ENCODE results near the gene TTC23.
"Not testable (repeated sequence)": the region's sequence is repeated elsewhere in the genome, so short reads cannot be mapped to it uniquely, and the experiment has no call there.

Gene TTC23

DNA sequence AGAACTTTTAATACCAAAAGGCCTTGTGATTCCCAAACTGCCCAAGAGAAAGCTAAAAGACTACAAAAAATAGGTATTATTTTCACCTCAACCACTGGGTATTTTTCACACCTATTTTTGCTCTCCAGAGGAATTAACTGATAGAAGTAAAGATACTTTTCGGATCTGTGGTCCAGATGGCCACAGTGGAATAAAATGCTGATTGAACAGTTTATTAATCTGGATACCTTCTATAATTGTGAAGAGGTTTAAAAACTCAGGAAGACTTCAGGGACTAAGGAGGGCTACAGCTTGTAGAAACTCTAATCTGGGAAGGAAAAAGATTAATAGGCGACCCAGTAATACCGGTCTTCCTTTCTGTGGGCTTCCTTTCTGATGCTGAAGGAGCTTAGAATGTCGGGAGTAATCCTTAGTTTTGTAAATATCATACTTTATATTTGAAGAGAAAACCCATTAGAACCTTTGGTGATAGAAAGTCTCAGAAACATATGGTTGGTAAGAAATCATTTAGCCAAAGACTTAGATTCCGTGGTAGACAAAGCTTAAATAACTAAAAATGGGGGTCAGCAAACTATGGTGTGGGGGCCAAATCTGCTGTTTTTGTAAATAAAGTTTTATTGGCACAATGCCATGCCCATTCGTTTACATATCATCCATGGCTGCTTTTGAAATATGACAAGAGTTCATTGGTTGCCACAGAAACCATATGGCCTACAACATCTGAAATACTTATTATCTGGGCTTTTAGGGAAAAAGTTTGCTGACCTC, 47.8 kb downstream of the TTC23 start:
- DNase-seq (ENCODE audit: low read depth): no peak
- TF ChIP-seq, protein P1, sequence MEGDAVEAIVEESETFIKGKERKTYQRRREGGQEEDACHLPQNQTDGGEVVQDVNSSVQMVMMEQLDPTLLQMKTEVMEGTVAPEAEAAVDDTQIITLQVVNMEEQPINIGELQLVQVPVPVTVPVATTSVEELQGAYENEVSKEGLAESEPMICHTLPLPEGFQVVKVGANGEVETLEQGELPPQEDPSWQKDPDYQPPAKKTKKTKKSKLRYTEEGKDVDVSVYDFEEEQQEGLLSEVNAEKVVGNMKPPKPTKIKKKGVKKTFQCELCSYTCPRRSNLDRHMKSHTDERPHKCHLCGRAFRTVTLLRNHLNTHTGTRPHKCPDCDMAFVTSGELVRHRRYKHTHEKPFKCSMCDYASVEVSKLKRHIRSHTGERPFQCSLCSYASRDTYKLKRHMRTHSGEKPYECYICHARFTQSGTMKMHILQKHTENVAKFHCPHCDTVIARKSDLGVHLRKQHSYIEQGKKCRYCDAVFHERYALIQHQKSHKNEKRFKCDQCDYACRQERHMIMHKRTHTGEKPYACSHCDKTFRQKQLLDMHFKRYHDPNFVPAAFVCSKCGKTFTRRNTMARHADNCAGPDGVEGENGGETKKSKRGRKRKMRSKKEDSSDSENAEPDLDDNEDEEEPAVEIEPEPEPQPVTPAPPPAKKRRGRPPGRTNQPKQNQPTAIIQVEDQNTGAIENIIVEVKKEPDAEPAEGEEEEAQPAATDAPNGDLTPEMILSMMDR (conservative IDR thresholded peaks at IDR 0.05; ENCODE audit: low read depth, low read length): no peak
- H3K4me3 ChIP-seq (ENCODE audit: low read length): no peak overlapping the region

DNA sequence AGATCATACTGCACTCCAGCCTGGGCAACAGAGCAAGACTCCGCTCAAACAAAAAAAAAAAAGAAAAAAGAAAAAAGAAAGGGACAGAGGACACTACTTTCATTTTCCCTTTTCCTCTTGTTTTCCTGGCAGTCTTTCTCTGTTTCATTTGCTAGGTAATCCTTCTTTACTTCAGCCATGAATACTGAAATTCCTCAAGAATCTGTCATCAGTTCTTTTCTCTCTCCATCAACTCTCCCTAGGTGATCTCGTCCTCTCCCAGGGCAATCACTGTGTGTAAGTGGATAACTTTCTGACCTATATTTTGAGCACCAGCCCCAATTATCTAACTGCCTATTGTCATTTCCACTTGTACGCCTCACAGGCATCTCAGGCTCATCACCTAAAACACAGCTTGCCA, 51.5 kb downstream of the TTC23 start:
- DNase-seq (ENCODE audit: low read depth): no peak
- H3K4me3 ChIP-seq (ENCODE audit: low read length): no peak overlapping the region
- TF ChIP-seq, protein P1 (conservative IDR thresholded peaks at IDR 0.05; ENCODE audit: low read depth, low read length): no peak

DNA sequence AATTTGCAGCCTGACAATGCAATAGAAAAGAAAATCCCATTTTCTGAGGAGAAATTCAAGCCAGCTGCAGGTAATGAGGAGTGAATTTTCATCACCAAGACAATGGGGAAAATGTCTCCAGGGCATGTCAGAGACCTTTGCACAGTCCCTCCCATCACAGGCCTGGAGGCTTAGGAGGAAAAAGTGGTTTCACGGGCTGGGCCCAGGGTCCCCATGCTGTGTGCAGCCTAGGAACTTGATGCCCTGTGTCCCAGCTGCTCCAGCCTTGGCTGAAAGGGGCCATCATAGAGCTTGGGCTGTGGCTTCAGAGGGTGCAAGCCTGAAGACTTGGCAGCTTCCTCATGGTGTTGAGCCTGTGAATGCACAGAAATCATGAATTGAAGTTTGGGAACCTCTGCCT, 57.2 kb downstream of the TTC23 start:
- DNase-seq (ENCODE audit: low read depth); H3K4me3 ChIP-seq (ENCODE audit: low read length): not testable (repeated sequence)

DNA sequence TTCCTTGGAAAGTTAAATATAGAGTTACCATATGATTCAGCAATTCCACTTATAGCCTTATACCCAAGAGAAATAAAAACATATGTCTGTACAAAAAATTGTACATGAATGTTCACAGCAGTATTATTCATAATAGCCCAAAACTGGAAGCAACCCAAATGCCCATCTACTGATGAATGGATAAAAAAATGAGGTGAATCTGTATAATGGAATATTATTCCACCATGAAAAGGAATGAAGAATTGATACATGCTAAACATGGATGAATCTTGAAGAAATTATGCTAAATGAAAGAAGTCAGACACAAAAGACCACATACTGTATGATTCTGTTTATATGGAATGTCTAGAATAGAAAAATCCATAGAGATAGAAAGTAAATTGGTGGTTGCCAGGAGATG, 61.4 kb downstream of the TTC23 start:
- DNase-seq (ENCODE audit: low read depth): no peak
- no peak overlapping the region for H3K4me3 ChIP-seq (ENCODE audit: low read length)
- TF ChIP-seq, protein P1 (conservative IDR thresholded peaks at IDR 0.05; ENCODE audit: low read depth, low read length): no peak

DNA sequence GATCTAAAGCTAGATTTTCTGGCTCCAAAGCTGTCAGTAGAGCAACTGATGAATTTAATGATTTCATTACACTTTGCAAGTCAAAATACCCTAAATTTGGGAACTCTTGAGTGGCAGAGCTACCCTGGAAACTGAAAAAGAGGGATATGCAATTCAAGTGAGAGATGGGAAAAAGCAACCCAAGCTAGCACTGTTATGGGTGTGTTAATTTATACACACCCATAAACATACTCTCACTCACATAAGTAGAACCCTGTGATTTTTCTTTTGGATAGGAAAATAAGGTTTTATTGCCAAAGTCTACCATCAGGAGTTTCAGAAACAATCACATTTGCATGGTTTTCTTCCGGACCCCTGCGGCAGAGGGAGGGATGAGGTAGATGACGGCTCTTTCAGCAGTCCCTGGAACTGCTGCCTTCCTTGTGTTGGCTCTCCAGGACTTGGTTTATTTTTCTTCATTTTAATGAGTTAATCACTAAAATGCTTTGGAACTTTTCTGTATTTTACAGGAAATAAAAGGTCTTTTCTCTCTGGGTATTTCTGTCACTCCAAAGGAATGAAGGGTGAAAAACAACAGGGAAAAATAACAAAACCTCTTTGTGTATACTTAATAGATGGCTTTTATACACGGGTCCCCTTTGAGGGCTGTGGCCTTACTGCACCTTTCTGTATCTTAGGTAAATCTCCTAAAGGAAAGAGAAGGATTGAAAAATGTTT, 63.8 kb downstream of the TTC23 start:
- TF ChIP-seq, protein P1 (conservative IDR thresholded peaks at IDR 0.05; ENCODE audit: low read depth, low read length): no peak
- DNase-seq (ENCODE audit: low read depth): no peak
- H3K4me3 ChIP-seq (ENCODE audit: low read length): no peak overlapping the region

DNA sequence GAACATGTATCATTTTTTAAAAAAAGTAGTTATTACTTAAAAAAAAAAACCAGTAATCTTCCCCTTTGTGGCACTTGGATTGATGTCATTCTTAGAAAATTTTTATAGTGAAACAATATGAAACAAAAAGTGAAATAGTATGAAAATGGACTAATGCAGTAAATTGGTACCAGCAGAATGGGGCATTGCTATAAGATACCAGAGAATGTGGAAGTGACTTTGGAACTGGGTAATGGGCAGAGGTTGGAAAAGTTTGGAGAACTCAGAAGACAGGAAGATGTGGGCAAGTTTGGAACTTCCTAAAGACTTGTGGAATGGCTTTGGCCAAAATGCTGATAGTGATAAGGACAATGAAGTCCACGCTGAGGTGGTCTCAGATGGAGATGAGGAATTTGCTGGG, 66.6 kb downstream of the TTC23 start:
- TF ChIP-seq, protein P1 (conservative IDR thresholded peaks at IDR 0.05; ENCODE audit: low read depth, low read length): no peak
- no peak overlapping the region for H3K4me3 ChIP-seq (ENCODE audit: low read length)
- DNase-seq (ENCODE audit: low read depth): no peak

DNA sequence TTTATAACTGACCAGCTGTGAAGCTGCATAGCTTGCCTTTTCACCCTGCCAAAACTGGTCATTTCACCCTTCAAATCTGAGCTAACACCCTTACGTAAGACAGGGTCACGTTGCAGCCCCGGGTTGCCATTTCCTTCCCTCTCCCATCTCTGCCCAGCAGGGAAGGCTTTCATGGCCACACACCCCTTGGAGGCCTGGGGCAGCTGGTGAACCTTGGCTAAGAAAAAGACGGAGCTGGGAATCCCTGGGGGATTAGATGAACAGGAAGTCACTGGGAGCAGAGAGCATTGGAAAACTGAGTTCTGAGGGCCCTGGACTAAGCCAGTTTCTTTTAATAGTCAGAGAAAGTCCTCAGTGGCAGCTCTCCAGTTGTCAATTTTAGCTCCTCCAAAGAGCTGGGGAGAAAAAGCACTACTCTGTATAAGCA, 67.8 kb downstream of the TTC23 start:
- no peak overlapping the region for H3K4me3 ChIP-seq (ENCODE audit: low read length)
- TF ChIP-seq, protein P1 (conservative IDR thresholded peaks at IDR 0.05; ENCODE audit: low read depth, low read length): no peak
- no peak for DNase-seq (ENCODE audit: low read depth)
